ENCODE measurements around the gene FRMD5.
"Not testable (repeated sequence)": the region's sequence is repeated elsewhere in the genome, so short reads cannot be mapped to it uniquely, and the experiment has no call there.

The FRMD5 gene
- total RNA-seq: 0.14 to 0.87 (median 0.19) reads per million in 3 experiments

- peak; percentile 85 for DNase-seq
These were observed at the start of gene FRMD5 for GRCh38 chr15:44195151-44195740. TSS of gene FRMD5 (minus strand) at chr15:44195271.

- DNase-seq: no peak
These were observed 48.8 kb upstream of the FRMD5 start for GRCh38 chr15:44243829-44244228.

- no peak for DNase-seq
These were observed 48.1 kb upstream of the FRMD5 start for GRCh38 chr15:44243141-44243540.

GRCh38 chr15:44231842-44232241 is 36.8 kb upstream of the FRMD5 start:
- DNase-seq: no peak

- DNase-seq: not testable (repeated sequence)
These were observed 34.2 kb upstream of the FRMD5 start for GRCh38 chr15:44229301-44229700.

- DNase-seq: no peak
These were observed 32.5 kb upstream of the FRMD5 start for GRCh38 chr15:44227584-44227983.

- not testable (repeated sequence) for DNase-seq
These were observed 31.9 kb upstream of the FRMD5 start for GRCh38 chr15:44227001-44227400.

- DNase-seq: no peak
These were observed 27.4 kb upstream of the FRMD5 start for GRCh38 chr15:44222478-44222877.

GRCh38 chr15:44219073-44219472 is 24.0 kb upstream of the FRMD5 start:
- no peak for DNase-seq

GRCh38 chr15:44216958-44217357 is 21.9 kb upstream of the FRMD5 start:
- no peak for DNase-seq

- DNase-seq: no peak
These were observed 20.5 kb upstream of the FRMD5 start for GRCh38 chr15:44215594-44215993.

GRCh38 chr15:44208956-44209355 is 13.9 kb upstream of the FRMD5 start:
- no peak for DNase-seq

GRCh38 chr15:44207643-44208042 is 12.6 kb upstream of the FRMD5 start:
- DNase-seq: no peak

- no peak for DNase-seq
These were observed 4.3 kb upstream of the FRMD5 start for GRCh38 chr15:44199393-44199792.

- DNase-seq: peak; percentile 30
These were observed 534 bp downstream of the FRMD5 start for GRCh38 chr15:44194323-44195150.

GRCh38 chr15:44193651-44194322 is 1.3 kb downstream of the FRMD5 start:
- no peak for DNase-seq

GRCh38 chr15:44188795-44189194 is 6.3 kb downstream of the FRMD5 start:
- no peak for DNase-seq

GRCh38 chr15:44186705-44187104 is 8.4 kb downstream of the FRMD5 start:
- DNase-seq: no peak

GRCh38 chr15:44183363-44183762 is 11.7 kb downstream of the FRMD5 start:
- DNase-seq: no peak

- DNase-seq: no peak
These were observed 13.7 kb downstream of the FRMD5 start for GRCh38 chr15:44181410-44181809.

- DNase-seq: no peak
These were observed 17.9 kb downstream of the FRMD5 start for GRCh38 chr15:44177139-44177538.

GRCh38 chr15:44173813-44174212 is 21.3 kb downstream of the FRMD5 start:
- no peak for DNase-seq

GRCh38 chr15:44163370-44163769 is 31.7 kb downstream of the FRMD5 start:
- DNase-seq: no peak

GRCh38 chr15:44160796-44161195 is 34.3 kb downstream of the FRMD5 start:
- DNase-seq: no peak

Data from central memory CD4-positive, alpha-beta T cell (primary cell).